Hepatocyte (in vitro differentiated cells): Measurements from ENCODE around the gene FGD4. TPM values are rescaled to one million over a fixed set of nuclear protein-coding genes. Genes with fewer than 3 reads are reported as not detected.

Experiments used
- DNase-seq: peaks from one replicate; pipeline ENCODE4 v3.0.0-alpha.2; 2016; ENCODE audit warnings: low spot score
- H2AFZ ChIP-seq: fragments of 200-600 bp; sonication (generic); 2 replicates; pipeline ENCODE4 v1.6.0; 2016; ENCODE audit warnings: antibody characterized with exemption, mild to moderate bottlenecking
- H3K27ac ChIP-seq: fragments of 200-600 bp; sonication (generic); 2 replicates; pipeline ENCODE4 v1.5.1; 2016; ENCODE audit warnings: mild to moderate bottlenecking
- H3K27me3 ChIP-seq: fragments of 200-600 bp; sonication (generic); 2 replicates; pipeline ENCODE4 v1.6.1; 2016
- H3K36me3 ChIP-seq: fragments of 200-600 bp; sonication (generic); replicated peaks from 2 replicates; pipeline ENCODE4 v1.5.1; 2016; ENCODE audit warnings: low read depth; ENCODE audit not compliant: insufficient read depth
- H3K4me1 ChIP-seq: fragments of 200-600 bp; sonication (generic); 2 replicates; pipeline ENCODE4 v1.5.1; 2016; ENCODE audit warnings: mild to moderate bottlenecking, moderate library complexity; ENCODE audit not compliant: insufficient read depth
- H3K4me2 ChIP-seq: fragments of 200-600 bp; sonication (generic); 2 replicates; pipeline ENCODE4 v1.6.0; 2016
- H3K4me3 ChIP-seq: fragments of 200-600 bp; sonication (generic); 2 replicates; pipeline ENCODE4 v1.5.1; 2016; ENCODE audit warnings: mild to moderate bottlenecking
- H3K79me2 ChIP-seq: fragments of 200-600 bp; sonication (generic); 2 replicates; pipeline ENCODE4 v1.6.0; 2017; ENCODE audit warnings: mild to moderate bottlenecking
- H3K9me2 ChIP-seq: fragments of 200-600 bp; sonication (generic); replicated peaks from 2 replicates; pipeline ENCODE4 v1.6.0; 2017; ENCODE audit warnings: mild to moderate bottlenecking; ENCODE audit not compliant: insufficient read depth
- H3K9me3 ChIP-seq: fragments of 200-600 bp; sonication (generic); 2 replicates; pipeline ENCODE4 v1.5.1; 2016; ENCODE audit warnings: low read depth, mild to moderate bottlenecking
- H4K20me1 ChIP-seq: fragments of 200-600 bp; sonication (generic); 2 replicates; pipeline ENCODE4 v1.6.0; 2016; ENCODE audit warnings: mild to moderate bottlenecking; ENCODE audit not compliant: insufficient read depth, poor library complexity, severe bottlenecking
- EZH2 ChIP-seq: fragments of 200-600 bp; sonication (generic); IDR thresholded peaks from 2 replicates; pipeline ENCODE4 v1.6.1; 2016; ENCODE audit warnings: antibody characterized with exemption, mild to moderate bottlenecking, borderline replicate concordance
- EZH2phosphoT487 ChIP-seq: fragments of 200-600 bp; sonication (generic); IDR thresholded peaks from one replicate; pipeline ENCODE4 v1.6.1; 2018; ENCODE audit warnings: antibody characterized with exemption, mild to moderate bottlenecking, low read depth, moderate library complexity; ENCODE audit not compliant: unreplicated experiment, severe bottlenecking
- WGBS: methylation state at CpG from one replicate; pipeline ENCODE4 v1.1.6; 2016; ENCODE audit warnings: low lambda C conversion rate; ENCODE audit errors: missing lambda C conversion rate; 5-methylcytosine and 5-hydroxymethylcytosine counted together
- polyA plus RNA-seq: library from polyadenylated mRNA; unstranded; fragments of >200 nt; fragmentation: Nextera tagmentation; extraction: Ambion mirVana; gene quantifications from 2 replicates; pipeline ENCODE4 v1.2.1, GENCODE V29; 2016
- total RNA-seq: library from RNA; depleted of rRNA; stranded (reverse); fragments of >200 nt; gene quantifications from 2 replicates; pipeline ENCODE4 v1.2.3, GENCODE V29; 2014
- TF ChIP-seq, protein P1 (sequence below): fragments of 200-600 bp; sonication (generic); IDR thresholded peaks from 2 replicates; pipeline ENCODE4 v1.5.1; 2016; ENCODE audit warnings: antibody characterized with exemption, mild to moderate bottlenecking; ENCODE audit not compliant: poor library complexity

Gene FGD4
- total and polyA plus RNA-seq, 2 experiments from 2014 or later, result 15.2 to 41.5 TPM

DNA sequence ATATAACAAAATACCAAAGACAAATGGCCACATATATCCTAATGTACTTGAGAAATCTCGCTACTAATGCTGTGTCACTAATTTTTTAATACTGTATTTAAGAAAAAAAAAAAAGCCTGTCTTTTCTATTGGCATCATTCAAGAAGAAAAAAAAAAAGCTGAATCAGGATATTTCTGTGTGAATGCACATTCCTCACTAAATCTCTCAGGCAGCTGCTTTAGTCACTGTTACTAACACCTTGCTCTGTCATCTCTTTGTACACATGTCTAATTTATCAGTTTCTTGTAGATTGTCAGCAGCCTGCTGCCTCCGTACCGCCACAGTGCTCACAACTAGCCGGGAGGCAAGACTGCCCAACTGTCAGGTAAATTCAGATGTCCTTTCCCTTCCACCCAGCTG, 32.0 kb upstream of the FGD4 start:
- H3K9me3 ChIP-seq, result no peaks in the 10 kb centered on the region
- no peaks in the 10 kb centered on the region for H4K20me1 ChIP-seq
- no peak overlapping the region for H3K4me2 ChIP-seq
- H3K27me3 ChIP-seq, result no peaks in the 10 kb centered on the region
- TF ChIP-seq, protein P1, sequence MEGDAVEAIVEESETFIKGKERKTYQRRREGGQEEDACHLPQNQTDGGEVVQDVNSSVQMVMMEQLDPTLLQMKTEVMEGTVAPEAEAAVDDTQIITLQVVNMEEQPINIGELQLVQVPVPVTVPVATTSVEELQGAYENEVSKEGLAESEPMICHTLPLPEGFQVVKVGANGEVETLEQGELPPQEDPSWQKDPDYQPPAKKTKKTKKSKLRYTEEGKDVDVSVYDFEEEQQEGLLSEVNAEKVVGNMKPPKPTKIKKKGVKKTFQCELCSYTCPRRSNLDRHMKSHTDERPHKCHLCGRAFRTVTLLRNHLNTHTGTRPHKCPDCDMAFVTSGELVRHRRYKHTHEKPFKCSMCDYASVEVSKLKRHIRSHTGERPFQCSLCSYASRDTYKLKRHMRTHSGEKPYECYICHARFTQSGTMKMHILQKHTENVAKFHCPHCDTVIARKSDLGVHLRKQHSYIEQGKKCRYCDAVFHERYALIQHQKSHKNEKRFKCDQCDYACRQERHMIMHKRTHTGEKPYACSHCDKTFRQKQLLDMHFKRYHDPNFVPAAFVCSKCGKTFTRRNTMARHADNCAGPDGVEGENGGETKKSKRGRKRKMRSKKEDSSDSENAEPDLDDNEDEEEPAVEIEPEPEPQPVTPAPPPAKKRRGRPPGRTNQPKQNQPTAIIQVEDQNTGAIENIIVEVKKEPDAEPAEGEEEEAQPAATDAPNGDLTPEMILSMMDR, result no peak
- TF ChIP-seq EZH2 (no peak), EZH2phosphoT487 (no peak)
- H3K36me3 ChIP-seq, result no peaks in the 10 kb centered on the region
- DNase-seq, result peak; percentile 17
- no peaks in the 10 kb centered on the region for H3K79me2 ChIP-seq
- no peaks in the 10 kb centered on the region for H3K9me2 ChIP-seq
- H3K27ac ChIP-seq, result no peak overlapping the region
- no peak overlapping the region for H2AFZ ChIP-seq
- no peaks in the 10 kb centered on the region for H3K4me1 ChIP-seq
- 60% methylated on average over 4 of the region's 4 CpGs for WGBS
- H3K4me3 ChIP-seq, result no peak overlapping the region

DNA sequence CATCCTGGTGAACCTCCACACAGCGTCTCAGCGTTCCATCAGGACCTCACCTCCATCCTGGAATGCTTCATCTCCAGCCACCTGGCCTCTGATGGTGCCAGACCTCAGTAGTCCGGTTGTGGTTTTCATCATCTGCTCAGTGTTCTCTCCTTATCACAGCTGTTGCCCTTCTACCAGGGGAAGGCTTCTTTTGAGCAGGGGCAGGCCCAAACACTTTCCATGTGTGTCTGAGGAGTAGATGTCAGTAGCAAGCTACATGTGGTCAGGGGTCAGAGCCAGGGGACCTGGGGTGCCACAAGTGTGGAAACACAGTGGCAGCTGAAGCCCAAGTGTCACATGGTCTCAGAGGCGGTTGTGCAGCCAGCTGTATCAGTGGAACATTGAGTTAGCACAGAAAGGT, 30.2 kb upstream of the FGD4 start:
- Histone ChIP-seq H3K4me1 (no peaks in the 10 kb centered on the region), H3K9me2 (no peaks in the 10 kb centered on the region), H3K9me3 (no peaks in the 10 kb centered on the region), H3K27ac (no peak overlapping the region), H3K36me3 (no peaks in the 10 kb centered on the region), H2AFZ (no peak overlapping the region), H3K4me3 (no peak overlapping the region), H4K20me1 (no peaks in the 10 kb centered on the region), H3K79me2 (no peaks in the 10 kb centered on the region), H3K27me3 (no peaks in the 10 kb centered on the region), H3K4me2 (no peak overlapping the region)
- WGBS, result 84% methylated on average over 4 of the region's 4 CpGs
- no peak for DNase-seq
- TF ChIP-seq EZH2phosphoT487, result no peak
- TF ChIP-seq, protein P1, result no peak
- TF ChIP-seq EZH2, result no peak

DNA sequence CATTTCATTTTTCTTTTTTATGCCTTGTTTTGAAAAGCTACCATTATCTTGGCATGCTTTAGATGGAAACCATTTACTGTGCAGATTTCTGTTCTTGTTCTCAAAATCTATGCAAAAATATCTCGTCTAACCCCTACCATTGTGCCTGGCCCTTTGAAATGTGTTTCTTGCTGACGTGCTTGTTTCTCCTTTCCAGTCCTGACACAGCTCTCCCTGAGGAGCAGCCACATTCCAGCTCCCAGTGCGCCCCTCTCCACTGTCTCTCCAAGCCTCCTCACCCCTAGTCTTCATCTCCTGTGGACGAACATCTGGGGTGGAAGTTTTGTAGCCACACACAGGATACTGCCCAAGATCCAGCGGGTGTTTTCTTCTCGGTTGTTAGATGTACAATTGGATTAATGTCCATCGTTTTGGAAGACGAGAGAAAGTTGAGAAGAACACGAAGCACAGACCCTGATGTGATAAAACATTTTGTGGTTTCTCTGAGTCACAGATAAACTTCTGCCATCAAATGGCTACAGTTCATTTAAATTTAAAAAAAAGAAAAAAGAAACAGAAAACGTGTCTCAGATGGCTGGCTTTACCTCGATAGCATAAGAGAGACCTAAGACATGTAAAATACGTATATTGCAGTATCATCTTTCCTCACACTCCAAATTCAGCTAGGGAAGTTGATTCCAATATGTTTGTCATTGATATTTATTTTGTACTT, 21.9 kb upstream of the FGD4 start:
- 79% methylated on average over 12 of the region's 12 CpGs for WGBS
- no peaks in the 10 kb centered on the region for H4K20me1 ChIP-seq
- no peaks in the 10 kb centered on the region for H3K9me3 ChIP-seq
- H3K4me2 ChIP-seq, result peak overlapping the region; percentile 35
- no peak for TF ChIP-seq EZH2phosphoT487
- no peaks in the 10 kb centered on the region for H3K9me2 ChIP-seq
- H3K27me3 ChIP-seq, result no peaks in the 10 kb centered on the region
- no peak overlapping the region for H3K27ac ChIP-seq
- H3K4me3 ChIP-seq, result no peak overlapping the region
- DNase-seq, result no peak
- H3K79me2 ChIP-seq, result no peaks in the 10 kb centered on the region
- no peak overlapping the region for H2AFZ ChIP-seq
- H3K4me1 ChIP-seq, result no peaks in the 10 kb centered on the region
- no peaks in the 10 kb centered on the region for H3K36me3 ChIP-seq

DNA sequence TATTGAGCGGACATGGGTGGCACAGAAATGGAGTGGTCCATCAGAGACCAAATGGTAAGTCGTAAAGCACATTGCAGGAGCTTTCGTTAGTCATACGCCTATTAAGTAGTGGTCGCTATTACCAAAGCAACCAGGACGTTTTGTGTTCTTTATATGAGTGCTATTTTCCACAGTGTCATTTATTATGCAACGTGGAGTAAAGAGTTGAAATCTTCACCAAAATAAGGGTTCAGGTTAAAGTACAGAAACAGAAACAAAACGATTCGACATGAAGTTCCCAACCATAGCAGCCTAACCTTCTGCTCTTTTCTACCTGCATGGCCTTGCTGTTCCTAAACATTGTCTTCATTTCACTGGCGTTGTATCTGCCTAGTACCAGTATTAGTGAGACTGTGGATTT, 20.1 kb upstream of the FGD4 start:
- Histone ChIP-seq H3K9me3 (no peaks in the 10 kb centered on the region), H3K27ac (no peak overlapping the region), H3K9me2 (no peaks in the 10 kb centered on the region), H4K20me1 (no peaks in the 10 kb centered on the region), H3K4me1 (no peaks in the 10 kb centered on the region), H3K27me3 (no peaks in the 10 kb centered on the region), H3K4me3 (no peak overlapping the region), H3K36me3 (no peaks in the 10 kb centered on the region), H2AFZ (no peak overlapping the region), H3K79me2 (no peaks in the 10 kb centered on the region), H3K4me2 (no peak overlapping the region)
- TF ChIP-seq, protein P1, result no peak
- no peak for TF ChIP-seq EZH2
- TF ChIP-seq EZH2phosphoT487, result no peak
- no peak for DNase-seq
- 87% methylated on average over 10 of the region's 10 CpGs for whole genome bisulfite sequencing
